ENCODE data around the gene NUP133.
"Not testable (repeated sequence)": the region's sequence is repeated elsewhere in the genome, so short reads cannot be mapped to it uniquely, and the experiment has no call there.

Gene NUP133

GRCh38 chr1:229411434-229412055 lies 96.6 kb downstream of the NUP133 start:
- Histone ChIP-seq H3K4me1 (no peaks in the 10 kb centered on the region), H3K4me3 (no peak overlapping the region), H3K27me3 (ENCODE audit: low read depth) (no peaks in the 10 kb centered on the region), H3K9me3 (no peaks in the 10 kb centered on the region), H3K36me3 (replicated peaks) (no peaks in the 10 kb centered on the region)
- DNase-seq (ENCODE audit: low spot score in 2 of 2), result no peak
- in situ Hi-C loops (cut with MboI; ENCODE audit: low sequenced_read_pairs), result no loop called here

- in situ Hi-C loops (cut with MboI; ENCODE audit: low sequenced_read_pairs), result no loop called here
- Histone ChIP-seq H3K36me3 (replicated peaks) (no peaks in the 10 kb centered on the region), H3K27me3 (ENCODE audit: low read depth) (no peaks in the 10 kb centered on the region), H3K4me3 (no peak overlapping the region), H3K4me1 (no peaks in the 10 kb centered on the region), H3K9me3 (no peaks in the 10 kb centered on the region)
- peak in 1 of 2 experiments; percentile 41 for DNase-seq (ENCODE audit: low spot score in 2 of 2)
These were observed 97.3 kb downstream of the NUP133 start for GRCh38 chr1:229410692-229411433.

GRCh38 chr1:229410370-229410691 lies 97.8 kb downstream of the NUP133 start:
- H3K4me3 ChIP-seq, result no peak overlapping the region
- no peaks in the 10 kb centered on the region for H3K9me3 ChIP-seq
- no peaks in the 10 kb centered on the region for H3K27me3 ChIP-seq (ENCODE audit: low read depth)
- in situ Hi-C loops (cut with MboI; ENCODE audit: low sequenced_read_pairs), result no loop called here
- H3K4me1 ChIP-seq, result no peaks in the 10 kb centered on the region
- no peak for DNase-seq (ENCODE audit: low spot score in 2 of 2)
- no peaks in the 10 kb centered on the region for H3K36me3 ChIP-seq (replicated peaks)

- DNase-seq (ENCODE audit: low spot score in 2 of 2), result no peak
- H3K4me1 ChIP-seq, result no peaks in the 10 kb centered on the region
- no peaks in the 10 kb centered on the region for H3K9me3 ChIP-seq
- in situ Hi-C loops (cut with MboI; ENCODE audit: low sequenced_read_pairs), result no loop called here
- H3K4me3 ChIP-seq, result no peak overlapping the region
- no peaks in the 10 kb centered on the region for H3K36me3 ChIP-seq (replicated peaks)
- no peaks in the 10 kb centered on the region for H3K27me3 ChIP-seq (ENCODE audit: low read depth)
These were observed 98.3 kb downstream of the NUP133 start for GRCh38 chr1:229409616-229410369.

- no peaks in the 10 kb centered on the region for H3K36me3 ChIP-seq (replicated peaks)
- no peaks in the 10 kb centered on the region for H3K9me3 ChIP-seq
- in situ Hi-C loops (cut with MboI; ENCODE audit: low sequenced_read_pairs), result no loop called here
- no peak overlapping the region for H3K4me3 ChIP-seq
- no peaks in the 10 kb centered on the region for H3K4me1 ChIP-seq
- no peaks in the 10 kb centered on the region for H3K27me3 ChIP-seq (ENCODE audit: low read depth)
- DNase-seq (ENCODE audit: low spot score in 2 of 2), result no peak
These were observed 99.6 kb downstream of the NUP133 start for GRCh38 chr1:229408458-229409037.

GRCh38 chr1:229407206-229408026 lies 100.7 kb downstream of the NUP133 start:
- H3K36me3 ChIP-seq (replicated peaks), result no peaks in the 10 kb centered on the region
- DNase-seq (ENCODE audit: low spot score in 2 of 2), result no peak
- H3K27me3 ChIP-seq (ENCODE audit: low read depth), result no peaks in the 10 kb centered on the region
- no peaks in the 10 kb centered on the region for H3K4me1 ChIP-seq
- no peak overlapping the region for H3K4me3 ChIP-seq
- H3K9me3 ChIP-seq, result no peaks in the 10 kb centered on the region
- in situ Hi-C loops (cut with MboI; ENCODE audit: low sequenced_read_pairs), result no loop called here

- peaks cover 2% of the 10 kb centered on the region; the same call in 1 of the 2 replicates for H3K27me3 ChIP-seq (ENCODE audit: low read depth)
- in situ Hi-C loops (cut with MboI; ENCODE audit: low sequenced_read_pairs), result no loop called here
- no peak overlapping the region for H3K4me3 ChIP-seq
- H3K36me3 ChIP-seq (replicated peaks), result no peaks in the 10 kb centered on the region
- no peaks in the 10 kb centered on the region for H3K4me1 ChIP-seq
- H3K9me3 ChIP-seq, result no peaks in the 10 kb centered on the region
- no peak for DNase-seq (ENCODE audit: low spot score in 2 of 2)
These were observed 101.3 kb downstream of the NUP133 start for GRCh38 chr1:229406798-229407197.

- in situ Hi-C loops (cut with MboI; ENCODE audit: low sequenced_read_pairs), result no loop called here
- H3K4me3 ChIP-seq, result no peak overlapping the region
- no peak for DNase-seq (ENCODE audit: low spot score in 2 of 2)
- H3K9me3 ChIP-seq, result no peaks in the 10 kb centered on the region
- no peaks in the 10 kb centered on the region for H3K36me3 ChIP-seq (replicated peaks)
- peaks cover 5% of the 10 kb centered on the region; the same call in 1 of the 2 replicates for H3K27me3 ChIP-seq (ENCODE audit: low read depth)
- no peaks in the 10 kb centered on the region for H3K4me1 ChIP-seq
These were observed 104.6 kb downstream of the NUP133 start for GRCh38 chr1:229403573-229403972.

- Histone ChIP-seq H3K9me3 (no peaks in the 10 kb centered on the region), H3K36me3 (replicated peaks) (no peaks in the 10 kb centered on the region), H3K27me3 (ENCODE audit: low read depth) (peaks cover 5% of the 10 kb centered on the region; the same call in 1 of the 2 replicates), H3K4me3 (no peak overlapping the region), H3K4me1 (no peaks in the 10 kb centered on the region)
- no peak for DNase-seq (ENCODE audit: low spot score in 2 of 2)
- in situ Hi-C loops (cut with MboI; ENCODE audit: low sequenced_read_pairs), result no loop called here
These were observed 105.1 kb downstream of the NUP133 start for GRCh38 chr1:229402993-229403392.

GRCh38 chr1:229402329-229402728 lies 105.8 kb downstream of the NUP133 start:
- H3K36me3 ChIP-seq (replicated peaks); DNase-seq (ENCODE audit: low spot score in 2 of 2); H3K4me1 ChIP-seq; H3K9me3 ChIP-seq; H3K27me3 ChIP-seq (ENCODE audit: low read depth); H3K4me3 ChIP-seq; in situ Hi-C loops (cut with MboI; ENCODE audit: low sequenced_read_pairs): not testable (repeated sequence)

- in situ Hi-C loops (cut with MboI; ENCODE audit: low sequenced_read_pairs), result no loop called here
- Histone ChIP-seq H3K9me3 (no peaks in the 10 kb centered on the region), H3K27me3 (ENCODE audit: low read depth) (peaks cover 5% of the 10 kb centered on the region; the same call in 1 of the 2 replicates), H3K4me1 (no peaks in the 10 kb centered on the region), H3K36me3 (replicated peaks) (no peaks in the 10 kb centered on the region), H3K4me3 (no peak overlapping the region)
- no peak for DNase-seq (ENCODE audit: low spot score in 2 of 2)
These were observed 110.4 kb downstream of the NUP133 start for GRCh38 chr1:229397762-229398161.

- H3K27me3 ChIP-seq (ENCODE audit: low read depth), result peaks cover 2% of the 10 kb centered on the region; the same call in 1 of the 2 replicates
- in situ Hi-C loops (cut with MboI; ENCODE audit: low sequenced_read_pairs), result no loop called here
These were observed 111.4 kb downstream of the NUP133 start for GRCh38 chr1:229396585-229397206.

GRCh38 chr1:229394517-229394916 lies 113.6 kb downstream of the NUP133 start:
- H3K4me1 ChIP-seq; H3K9me3 ChIP-seq; DNase-seq (ENCODE audit: low spot score in 2 of 2); H3K36me3 ChIP-seq (replicated peaks); H3K27me3 ChIP-seq (ENCODE audit: low read depth); H3K4me3 ChIP-seq; in situ Hi-C loops (cut with MboI; ENCODE audit: low sequenced_read_pairs): not testable (repeated sequence)

More at GRCh38 chr1:229396585-229397206, 111.4 kb downstream of the NUP133 start:
- no peak overlapping the region for H3K4me3 ChIP-seq
- DNase-seq (ENCODE audit: low spot score in 2 of 2), result no peak
- H3K36me3 ChIP-seq (replicated peaks), result no peaks in the 10 kb centered on the region
- H3K9me3 ChIP-seq, result no peaks in the 10 kb centered on the region
- no peaks in the 10 kb centered on the region for H3K4me1 ChIP-seq

Measured in HAP-1 (cell line).